Small intestine (tissue), 7 donors: Measurements from ENCODE around the gene SHLD1. TPM values are rescaled to one million over a fixed set of nuclear protein-coding genes. Genes with fewer than 3 reads are reported as not detected.
"Not testable (repeated sequence)": the region's sequence is repeated elsewhere in the genome, so short reads cannot be mapped to it uniquely, and the experiment has no call there.

Experiments
- DNase-seq, 2 donors: peaks; one replicate each; pipeline versions ENCODE4 v3.0.0 to v3.0.0-alpha.2; 2013
- FAIRE-seq: peaks from 2 replicates; lab custom pipeline; 2012; peaks lifted over from hg19 to GRCh38; lab: Jason Lieb, UNC
- H3K27ac ChIP-seq, 3 donors: one replicate each; pipeline ENCODE4 v1.5.1; 2013; ENCODE audit warnings: low read length in 2 of 3, mild to moderate bottlenecking in 2 of 3, control low read depth in 1 of 3, inconsistent platforms in 1 of 3, low read depth in 1 of 3, moderate library complexity in 1 of 3
- H3K27me3 ChIP-seq, 3 donors: one replicate each; pipeline ENCODE4 v1.6.1; 2013; ENCODE audit warnings: low read length in 3 of 3, inconsistent platforms in 1 of 3; ENCODE audit not compliant: control insufficient read depth in 3 of 3, insufficient read depth in 3 of 3
- H3K36me3 ChIP-seq, 3 donors: one replicate each; pipeline ENCODE4 v1.6.1; 2013; ENCODE audit warnings: low read length in 3 of 3, inconsistent platforms in 1 of 3, low read depth in 1 of 3, mild to moderate bottlenecking in 1 of 3, moderate library complexity in 1 of 3; ENCODE audit not compliant: control insufficient read depth in 3 of 3, insufficient read depth in 2 of 3
- H3K4me1 ChIP-seq, 3 donors: one replicate each; pipeline ENCODE4 v1.6.1; 2013; ENCODE audit warnings: low read length in 2 of 3, inconsistent platforms in 1 of 3, low read depth in 1 of 3, mild to moderate bottlenecking in 1 of 3, moderate library complexity in 1 of 3; ENCODE audit not compliant: control insufficient read depth in 3 of 3, insufficient read depth in 2 of 3
- H3K4me3 ChIP-seq, 3 donors: one replicate each; pipeline ENCODE4 v1.5.1; 2013; ENCODE audit warnings: low read length in 3 of 3, control low read depth in 1 of 3, inconsistent platforms in 1 of 3, low read depth in 1 of 3, mild to moderate bottlenecking in 1 of 3, moderate library complexity in 1 of 3
- H3K9me3 ChIP-seq, 2 donors: one replicate each; pipeline ENCODE4 v1.6.1; 2013; ENCODE audit warnings: low read depth in 1 of 2, low read length in 1 of 2; ENCODE audit not compliant: control insufficient read depth in 2 of 2, insufficient read depth in 1 of 2
- WGBS, 3 donors: extraction: QIAGEN DNeasy Blood & Tissue Kit; methylation state at CpG; one replicate each; pipeline ENCODE4 v1.1.7; 2013; 5-methylcytosine and 5-hydroxymethylcytosine counted together
- polyA plus RNA-seq, 4 donors: library from polyadenylated mRNA; stranded (reverse) in 3 of 4; unstranded in 1 of 4; fragments of 200-250 nt in 3 of 4; fragments of 120-200 nt in 1 of 4; gene quantifications; one replicate each; pipeline versions ENCODE4 v1.2.1 to v1.2.3, GENCODE V29; 2013
- donor health status: healthy with polysubstance abuse.
- donor health status: control.
- donor health status: control.
- donor health status: Bipolar disorder and iron deficiency.
- donor health status: healthy.

The SHLD1 gene
- polyA plus RNA-seq, 4 donors: 12.3 to 19.2 (median 17.0) TPM

- 76 to 84% (median 84%) methylated on average over 5 of the region's 5 CpGs for WGBS, 3 donors
- FAIRE-seq (no peak), DNase-seq (no peak)
- Histone ChIP-seq H3K4me1 (peaks cover 0 to 3% (median 3%) of the 10 kb centered on the region in 3 donors), H3K27me3 (no peaks in the 10 kb centered on the region), H3K36me3 (no peaks in the 10 kb centered on the region), H3K27ac (peak overlapping the region in 1 of 3 donors; percentile 72), H3K4me3 (no peak overlapping the region), H3K9me3 (peaks cover 0 to 7% of the 10 kb centered on the region in 2 donors)
Measured at GRCh38 chr20:5715071-5715841, 34.9 kb upstream of the SHLD1 start.

- Histone ChIP-seq H3K36me3 (no peaks in the 10 kb centered on the region), H3K4me3 (no peak overlapping the region), H3K9me3 (peaks cover 0 to 7% of the 10 kb centered on the region in 2 donors), H3K27me3 (no peaks in the 10 kb centered on the region), H3K4me1 (peaks cover 0 to 3% (median 3%) of the 10 kb centered on the region in 3 donors), H3K27ac (no peak overlapping the region)
- DNase-seq: no peak
- 95 to 99% (median 98%) methylated on average over 4 of the region's 4 CpGs for WGBS, 3 donors
- no peak for FAIRE-seq
Measured at GRCh38 chr20:5716953-5717352, 33.2 kb upstream of the SHLD1 start.

DNA sequence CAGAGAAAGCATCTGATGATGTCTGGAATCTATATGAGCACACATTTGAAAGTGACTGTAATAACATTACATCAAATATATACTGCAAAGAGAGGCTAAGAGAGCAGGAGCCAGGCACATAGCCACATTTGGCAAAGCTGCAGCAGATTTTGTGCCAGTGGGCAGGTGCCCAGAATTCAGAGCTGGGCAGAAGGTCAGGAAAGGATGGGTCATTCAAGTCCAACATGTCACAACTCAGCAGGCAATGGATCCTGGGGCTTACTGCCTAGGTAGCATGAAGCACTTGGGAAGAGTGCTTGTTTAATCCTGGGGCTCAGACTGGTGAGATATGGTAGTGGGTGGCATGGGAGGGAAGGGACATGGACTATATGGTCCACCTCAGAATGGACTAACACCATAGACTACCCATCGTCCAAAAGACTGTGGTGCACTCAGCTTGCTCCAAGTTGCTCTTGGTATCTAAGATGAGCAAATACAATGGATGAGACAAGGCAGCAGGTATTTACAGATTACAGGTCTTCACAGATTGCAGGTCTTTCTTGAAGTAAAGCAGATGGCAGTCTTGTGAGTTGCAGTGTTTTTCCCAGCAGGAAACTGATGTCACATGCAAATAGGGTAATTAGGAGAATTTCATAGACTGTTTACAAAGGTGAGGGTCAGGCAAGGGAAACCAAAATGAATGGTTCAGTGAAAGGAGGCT lies 31.2 kb upstream of the SHLD1 start:
- DNase-seq: no peak
- 90 to 100% (median 90%) methylated on average over 1 of the region's 1 CpG for WGBS, 3 donors
- Histone ChIP-seq H3K4me1 (peaks cover 0 to 3% (median 3%) of the 10 kb centered on the region in 3 donors), H3K36me3 (no peaks in the 10 kb centered on the region), H3K27ac (no peak overlapping the region), H3K9me3 (peaks cover 0 to 7% of the 10 kb centered on the region in 2 donors), H3K27me3 (no peaks in the 10 kb centered on the region), H3K4me3 (no peak overlapping the region)
- no peak for FAIRE-seq

- H3K9me3 ChIP-seq: peaks cover 0 to 7% of the 10 kb centered on the region in 2 donors
- DNase-seq: no peak
- H3K36me3 ChIP-seq: no peaks in the 10 kb centered on the region
- peaks cover 0 to 3% (median 2%) of the 10 kb centered on the region in 3 donors for H3K4me1 ChIP-seq
- FAIRE-seq: no peak
- no peaks in the 10 kb centered on the region for H3K27me3 ChIP-seq
- H3K27ac ChIP-seq: no peak overlapping the region
- H3K4me3 ChIP-seq: no peak overlapping the region
- 63 to 72% (median 68%) methylated on average over 6 of the region's 6 CpGs for WGBS, 3 donors
Measured at GRCh38 chr20:5719861-5720403, 30.3 kb upstream of the SHLD1 start.

DNA sequence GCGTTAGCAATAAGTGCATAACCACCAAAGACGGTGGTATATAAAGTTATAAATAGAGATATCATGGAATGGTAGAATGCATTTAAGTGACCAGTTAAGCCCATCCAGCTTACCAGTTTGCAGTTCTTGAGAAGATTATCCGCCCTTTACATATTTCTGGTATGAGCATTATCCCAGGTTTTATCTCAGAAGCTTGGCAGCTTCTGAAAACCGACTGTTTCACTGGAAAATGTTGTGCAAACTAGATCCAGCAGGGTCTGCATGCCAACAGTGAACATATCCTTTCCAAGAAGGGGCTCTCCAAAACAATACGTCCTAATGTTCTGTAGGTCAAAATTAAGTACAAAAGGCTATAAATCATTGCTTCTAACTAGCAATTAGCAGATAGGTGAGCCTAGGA lies 29.5 kb upstream of the SHLD1 start:
- Histone ChIP-seq H3K27me3 (no peaks in the 10 kb centered on the region), H3K9me3 (peaks cover 0 to 2% of the 10 kb centered on the region in 2 donors), H3K4me1 (peaks cover 0 to 2% (median 0%) of the 10 kb centered on the region in 3 donors), H3K27ac (no peak overlapping the region), H3K36me3 (no peaks in the 10 kb centered on the region), H3K4me3 (no peak overlapping the region)
- DNase-seq (no peak), FAIRE-seq (no peak)
- WGBS, 3 donors: 77 to 92% (median 90%) methylated on average over 5 of the region's 5 CpGs

DNA sequence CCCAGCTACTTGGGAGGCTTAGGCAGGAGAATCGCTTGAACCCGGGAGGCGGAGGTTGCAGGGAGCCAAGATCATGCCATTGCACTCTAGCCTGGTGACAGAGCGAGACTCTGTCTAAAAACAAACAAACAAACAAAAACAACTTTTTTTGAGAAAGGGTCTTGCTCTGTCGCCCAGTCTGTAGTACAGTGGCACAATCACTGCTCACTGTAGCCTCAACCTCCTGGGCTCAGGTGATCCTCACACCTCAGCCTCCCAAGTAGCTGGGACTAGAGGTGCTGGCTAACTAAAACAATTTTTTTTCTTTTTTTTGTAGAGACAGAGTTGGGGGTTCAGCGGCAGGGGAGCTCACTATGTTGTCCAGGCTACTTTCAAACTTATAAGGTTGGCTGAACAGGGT lies 28.8 kb upstream of the SHLD1 start:
- 96 to 98% (median 98%) methylated on average over 6 of the region's 6 CpGs for WGBS, 3 donors
- not testable (repeated sequence) for H3K4me1 ChIP-seq, H3K4me3 ChIP-seq, H3K9me3 ChIP-seq, H3K27ac ChIP-seq, H3K36me3 ChIP-seq, H3K27me3 ChIP-seq, FAIRE-seq, DNase-seq

DNA sequence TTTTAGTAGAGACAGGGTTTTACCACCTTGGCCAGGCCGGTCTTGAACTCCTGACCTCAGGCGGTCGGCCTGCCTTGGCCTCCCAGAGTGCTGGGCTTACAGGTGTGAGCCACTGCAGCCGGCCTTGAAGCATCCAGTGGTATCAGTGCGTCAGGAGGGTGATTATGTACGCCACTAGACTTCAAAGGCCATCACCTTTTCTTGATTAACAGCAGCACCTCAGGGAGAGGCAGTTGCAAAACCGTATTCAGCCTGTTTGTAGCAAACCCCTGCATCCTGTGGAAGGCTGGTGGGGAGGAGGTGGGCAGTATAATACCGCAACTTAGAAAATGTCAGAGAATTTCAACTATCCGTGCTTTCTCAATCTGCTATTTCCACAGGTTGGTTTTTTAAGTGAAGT lies 27.3 kb upstream of the SHLD1 start:
- DNase-seq (peak; percentile 24 to 40), FAIRE-seq (no peak)
- Histone ChIP-seq H3K4me3 (no peak overlapping the region), H3K27ac (no peak overlapping the region), H3K36me3 (no peaks in the 10 kb centered on the region), H3K4me1 (peaks cover 0 to 2% (median 0%) of the 10 kb centered on the region in 3 donors), H3K9me3 (peaks cover 0 to 6% of the 10 kb centered on the region in 2 donors), H3K27me3 (no peaks in the 10 kb centered on the region)
- 43 to 75% (median 52%) methylated on average over 9 of the region's 9 CpGs for WGBS, 3 donors

GRCh38 chr20:5725183-5725463 lies 25.1 kb upstream of the SHLD1 start:
- H3K4me3 ChIP-seq, H3K27me3 ChIP-seq, FAIRE-seq, H3K36me3 ChIP-seq, H3K4me1 ChIP-seq, DNase-seq, H3K27ac ChIP-seq, H3K9me3 ChIP-seq: not testable (repeated sequence)
- 77 to 85% (median 81%) methylated on average over 3 of the region's 3 CpGs for WGBS, 3 donors
